ENCODE data around the gene ITM2C.

ITM2C gene

GRCh38 chr2:230922951-230923717 is 58.4 kb downstream of the ITM2C start:
- no peak for TF ChIP-seq CTCF (IDR thresholded peaks at IDR 0.05; ENCODE audit: insufficient read depth, missing control alignments)
- DNase-seq (ENCODE audit: insufficient read length, low spot score): no peak
- FAIRE-seq: no peak

GRCh38 chr2:230924092-230924469 is 59.3 kb downstream of the ITM2C start:
- TF ChIP-seq CTCF (IDR thresholded peaks at IDR 0.05; ENCODE audit: insufficient read depth, missing control alignments): no peak
- DNase-seq (ENCODE audit: insufficient read length, low spot score) (no peak), FAIRE-seq (no peak)

- peak; percentile 38 for TF ChIP-seq CTCF (IDR thresholded peaks at IDR 0.05; ENCODE audit: insufficient read depth, missing control alignments)
- DNase-seq (ENCODE audit: insufficient read length, low spot score): no peak
- FAIRE-seq: no peak
These were observed 60.0 kb downstream of the ITM2C start, which contains the start of gene GPR55 for GRCh38 chr2:230924470-230925341. Gene GPR55 (minus strand): TSS chr2:230925242. CDS start chr2:230910962, 14,280 bp downstream.

- DNase-seq (ENCODE audit: insufficient read length, low spot score) (no peak), FAIRE-seq (no peak)
- TF ChIP-seq CTCF (IDR thresholded peaks at IDR 0.05; ENCODE audit: insufficient read depth, missing control alignments): no peak
These were observed 60.7 kb downstream of the ITM2C start for GRCh38 chr2:230925443-230925878.

GRCh38 chr2:230925879-230926765 is 61.4 kb downstream of the ITM2C start:
- no peak for TF ChIP-seq CTCF (IDR thresholded peaks at IDR 0.05; ENCODE audit: insufficient read depth, missing control alignments)
- DNase-seq (ENCODE audit: insufficient read length, low spot score) (no peak), FAIRE-seq (no peak)

GRCh38 chr2:230927711-230928341 is 63.1 kb downstream of the ITM2C start:
- no peak for FAIRE-seq
- TF ChIP-seq CTCF (IDR thresholded peaks at IDR 0.05; ENCODE audit: insufficient read depth, missing control alignments): no peak
- DNase-seq (ENCODE audit: insufficient read length, low spot score): no peak

All from D721Med (cell line).